GM06990 (cell line): ENCODE measurements around the gene LRRC31.

Experiments
- DNase-seq: peaks from one replicate; pipeline ENCODE4 v3.0.0-alpha.2; 2011; ENCODE audit not compliant: insufficient read length; ENCODE audit errors: extremely low read depth
- H3K27me3 ChIP-seq: replicated peaks from 2 replicates; pipeline ENCODE4 v1.6.0; 2011; ENCODE audit warnings: low read length; ENCODE audit not compliant: control insufficient read depth, insufficient read depth
- H3K36me3 ChIP-seq: 2 replicates; pipeline ENCODE4 v1.5.1; 2011; ENCODE audit warnings: low read length; ENCODE audit not compliant: control insufficient read depth, insufficient read depth
- H3K4me3 ChIP-seq: replicated peaks from 2 replicates; pipeline ENCODE4 v1.5.1; 2011; ENCODE audit warnings: low read depth, mild to moderate bottlenecking, control low read depth, low read length
- TF ChIP-seq, protein P1 (sequence below): IDR thresholded peaks from 2 replicates; pipeline ENCODE4 v1.5.1; 2011; ENCODE audit warnings: low read length, control low read depth, mild to moderate bottlenecking, inconsistent platforms; ENCODE audit not compliant: insufficient read depth, poor library complexity, severe bottlenecking

LRRC31 gene

DNA sequence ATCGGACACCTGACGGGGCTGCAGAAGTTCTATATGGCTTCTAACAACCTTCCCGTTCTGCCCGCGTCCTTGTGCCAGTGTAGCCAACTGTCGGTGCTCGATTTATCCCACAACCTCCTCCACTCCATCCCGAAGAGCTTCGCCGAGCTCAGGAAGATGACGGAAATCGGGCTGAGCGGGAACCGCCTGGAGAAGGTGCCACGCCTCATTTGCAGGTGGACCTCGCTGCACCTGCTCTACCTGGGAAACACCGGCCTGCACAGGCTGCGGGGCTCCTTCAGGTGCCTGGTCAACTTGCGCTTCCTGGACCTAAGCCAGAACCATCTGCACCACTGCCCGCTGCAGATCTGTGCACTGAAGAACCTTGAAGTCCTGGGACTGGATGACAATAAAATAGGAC is 47.2 kb downstream of the LRRC31 start:
- TF ChIP-seq, protein P1, sequence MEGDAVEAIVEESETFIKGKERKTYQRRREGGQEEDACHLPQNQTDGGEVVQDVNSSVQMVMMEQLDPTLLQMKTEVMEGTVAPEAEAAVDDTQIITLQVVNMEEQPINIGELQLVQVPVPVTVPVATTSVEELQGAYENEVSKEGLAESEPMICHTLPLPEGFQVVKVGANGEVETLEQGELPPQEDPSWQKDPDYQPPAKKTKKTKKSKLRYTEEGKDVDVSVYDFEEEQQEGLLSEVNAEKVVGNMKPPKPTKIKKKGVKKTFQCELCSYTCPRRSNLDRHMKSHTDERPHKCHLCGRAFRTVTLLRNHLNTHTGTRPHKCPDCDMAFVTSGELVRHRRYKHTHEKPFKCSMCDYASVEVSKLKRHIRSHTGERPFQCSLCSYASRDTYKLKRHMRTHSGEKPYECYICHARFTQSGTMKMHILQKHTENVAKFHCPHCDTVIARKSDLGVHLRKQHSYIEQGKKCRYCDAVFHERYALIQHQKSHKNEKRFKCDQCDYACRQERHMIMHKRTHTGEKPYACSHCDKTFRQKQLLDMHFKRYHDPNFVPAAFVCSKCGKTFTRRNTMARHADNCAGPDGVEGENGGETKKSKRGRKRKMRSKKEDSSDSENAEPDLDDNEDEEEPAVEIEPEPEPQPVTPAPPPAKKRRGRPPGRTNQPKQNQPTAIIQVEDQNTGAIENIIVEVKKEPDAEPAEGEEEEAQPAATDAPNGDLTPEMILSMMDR: no peak
- Histone ChIP-seq H3K27me3 (no peaks in the 10 kb centered on the region), H3K36me3 (no peaks in the 10 kb centered on the region), H3K4me3 (no peak overlapping the region)
- DNase-seq: no peak

DNA sequence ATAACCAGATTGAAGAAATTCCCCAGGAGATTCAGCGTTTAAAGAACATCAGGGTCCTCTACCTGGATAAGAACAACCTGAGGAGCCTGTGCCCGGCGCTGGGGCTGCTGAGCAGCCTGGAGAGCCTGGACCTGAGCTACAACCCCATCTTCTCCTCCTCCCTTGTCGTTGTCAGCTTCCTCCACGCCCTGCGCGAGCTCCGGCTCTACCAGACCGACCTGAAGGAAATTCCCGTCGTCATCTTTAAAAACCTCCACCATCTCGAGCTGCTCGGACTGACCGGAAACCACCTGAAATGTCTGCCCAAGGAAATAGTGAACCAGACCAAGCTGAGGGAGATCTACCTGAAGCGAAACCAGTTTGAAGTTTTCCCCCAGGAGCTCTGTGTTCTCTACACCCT is 47.6 kb downstream of the LRRC31 start:
- H3K27me3 ChIP-seq: no peaks in the 10 kb centered on the region
- no peak for DNase-seq
- TF ChIP-seq, protein P1: no peak
- H3K4me3 ChIP-seq: no peak overlapping the region
- no peaks in the 10 kb centered on the region for H3K36me3 ChIP-seq

DNA sequence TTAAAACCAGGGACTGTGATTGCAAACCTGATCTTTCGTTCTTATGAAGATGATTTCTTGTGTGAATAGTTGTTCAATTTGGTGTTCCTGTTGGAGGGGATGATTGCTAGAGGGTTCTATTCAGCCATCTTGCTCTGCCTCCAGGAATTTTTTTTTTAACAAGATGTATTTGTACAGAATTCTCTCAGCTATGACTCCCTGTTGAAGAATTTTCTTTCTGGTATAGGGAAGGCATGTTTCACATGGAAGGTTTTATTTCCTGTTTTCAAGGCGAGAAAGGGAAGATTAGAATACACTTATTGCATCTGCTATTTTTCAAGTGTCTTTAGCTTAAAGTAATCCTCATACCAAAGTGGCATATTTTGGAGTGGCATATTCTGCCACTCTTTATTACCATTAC is 51.4 kb downstream of the LRRC31 start:
- no peak for DNase-seq
- no peaks in the 10 kb centered on the region for H3K27me3 ChIP-seq
- no peak overlapping the region for H3K4me3 ChIP-seq
- TF ChIP-seq, protein P1: no peak
- no peaks in the 10 kb centered on the region for H3K36me3 ChIP-seq

DNA sequence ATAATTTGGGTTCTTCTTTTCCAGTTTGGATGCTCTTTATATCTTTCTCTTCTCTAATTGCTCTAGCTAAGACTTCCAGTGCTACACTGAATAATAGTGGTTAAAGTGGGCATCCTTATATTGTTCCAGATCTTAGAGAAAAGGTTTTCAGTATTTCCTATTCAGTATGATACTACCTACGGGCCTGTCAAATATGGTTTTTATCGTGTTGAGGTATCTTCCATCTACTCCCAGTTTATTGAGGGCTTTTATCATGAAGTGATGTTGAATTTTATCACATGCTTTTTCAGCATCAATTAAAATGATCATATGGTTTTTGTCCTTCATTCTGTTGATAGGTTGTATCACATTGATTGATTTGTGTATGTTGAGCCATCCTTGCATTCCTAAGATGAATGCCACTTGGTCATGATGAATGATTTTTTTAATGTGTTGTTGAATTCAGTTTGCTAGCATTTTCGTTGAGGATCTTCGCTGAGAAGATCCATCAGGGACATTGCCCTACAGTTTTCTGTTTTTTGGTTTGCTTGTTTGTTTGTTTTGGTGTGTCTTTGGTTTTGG is 54.1 kb downstream of the LRRC31 start:
- Histone ChIP-seq H3K36me3 (no peaks in the 10 kb centered on the region), H3K4me3 (no peak overlapping the region), H3K27me3 (no peaks in the 10 kb centered on the region)
- DNase-seq: no peak
- TF ChIP-seq, protein P1: no peak

DNA sequence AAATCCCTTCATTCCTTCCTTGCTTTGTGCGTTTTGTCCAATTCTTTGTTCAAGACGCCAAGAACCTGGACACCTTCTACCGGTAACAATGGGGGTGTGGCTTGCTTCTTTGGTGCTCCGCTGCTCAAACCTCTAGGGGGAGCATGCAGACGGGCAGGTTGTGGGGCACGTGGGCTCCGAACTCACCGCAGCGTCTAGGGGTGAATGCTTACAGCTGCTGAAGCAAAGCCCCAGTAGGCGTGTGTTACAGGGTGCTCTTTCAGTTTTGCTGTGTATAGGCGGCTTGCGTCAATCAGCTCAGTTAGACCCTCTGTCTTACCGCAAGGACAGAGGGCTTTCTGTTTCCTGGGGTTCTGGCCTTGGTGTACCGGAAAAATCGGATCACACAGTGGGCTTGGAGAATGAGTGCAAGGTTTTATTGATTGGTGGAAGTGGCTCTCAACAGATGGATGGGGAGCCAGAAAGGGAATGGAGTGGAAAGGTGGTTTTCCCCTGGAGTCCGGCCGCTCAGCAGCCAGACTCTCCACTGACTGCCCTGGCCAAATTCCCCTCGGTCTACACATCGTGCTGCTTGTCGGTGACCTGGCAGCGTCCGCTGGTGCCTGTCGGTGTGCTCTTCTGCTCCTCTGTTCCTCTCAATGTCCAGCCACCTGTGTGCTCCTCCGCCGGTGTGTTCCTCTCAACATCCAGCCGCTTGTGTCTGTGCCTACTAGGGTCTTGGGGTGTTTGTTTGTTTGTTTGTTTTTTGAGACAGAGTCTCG is 55.8 kb downstream of the LRRC31 start:
- DNase-seq: peak; percentile 85
- Histone ChIP-seq H3K4me3 (peak overlapping the region; percentile 66), H3K27me3 (no peaks in the 10 kb centered on the region), H3K36me3 (no peaks in the 10 kb centered on the region)
- TF ChIP-seq, protein P1: peak; percentile 89
